GM04504 (cell line): ENCODE measurements around the gene CAMSAP3.

Experiments
- DNase-seq: peaks from one replicate; pipeline ENCODE4 v3.0.0-alpha.2; 2012; ENCODE audit warnings: low read depth

CAMSAP3 gene

DNA sequence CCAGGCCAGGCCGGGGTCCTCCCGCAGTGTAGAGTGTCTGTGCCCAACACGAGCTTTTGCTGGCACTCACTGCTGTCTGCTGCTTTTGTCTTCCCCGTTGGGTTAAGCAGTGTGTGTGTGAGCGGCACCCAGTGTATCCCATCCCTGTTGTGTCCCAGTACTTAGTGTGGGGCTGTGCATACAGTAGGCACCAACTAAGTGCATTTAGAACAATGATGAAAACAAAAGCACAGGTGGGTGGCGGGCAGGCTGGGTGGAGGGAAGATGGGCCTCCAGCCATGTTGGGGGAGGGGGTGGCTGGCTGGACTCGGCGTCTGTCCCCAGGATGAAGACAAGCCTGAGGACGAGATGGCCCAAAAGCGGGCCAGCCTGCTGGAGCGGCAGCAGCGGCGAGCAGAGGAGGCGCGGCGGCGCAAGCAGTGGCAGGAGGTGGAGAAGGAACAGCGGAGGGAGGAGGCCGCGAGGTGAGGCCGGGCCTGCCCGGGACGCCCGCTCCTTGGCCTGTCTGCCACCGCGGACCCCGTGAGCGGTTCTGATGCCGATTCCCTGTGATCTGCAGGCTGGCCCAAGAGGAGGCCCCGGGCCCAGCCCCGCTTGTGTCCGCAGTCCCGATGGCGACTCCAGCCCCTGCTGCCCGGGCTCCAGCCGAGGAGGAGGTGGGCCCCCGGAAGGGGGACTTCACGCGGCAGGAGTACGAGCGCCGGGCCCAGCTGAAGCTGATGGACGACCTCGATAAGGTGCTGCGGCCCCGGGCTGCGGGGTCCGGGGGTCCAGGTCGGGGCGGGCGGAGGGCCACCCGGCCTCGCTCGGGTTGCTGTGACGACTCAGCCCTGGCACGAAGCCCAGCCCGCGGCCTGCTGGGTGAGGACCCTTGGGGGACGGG lies 19.4 kb downstream of the CAMSAP3 start:
- no peak for DNase-seq

DNA sequence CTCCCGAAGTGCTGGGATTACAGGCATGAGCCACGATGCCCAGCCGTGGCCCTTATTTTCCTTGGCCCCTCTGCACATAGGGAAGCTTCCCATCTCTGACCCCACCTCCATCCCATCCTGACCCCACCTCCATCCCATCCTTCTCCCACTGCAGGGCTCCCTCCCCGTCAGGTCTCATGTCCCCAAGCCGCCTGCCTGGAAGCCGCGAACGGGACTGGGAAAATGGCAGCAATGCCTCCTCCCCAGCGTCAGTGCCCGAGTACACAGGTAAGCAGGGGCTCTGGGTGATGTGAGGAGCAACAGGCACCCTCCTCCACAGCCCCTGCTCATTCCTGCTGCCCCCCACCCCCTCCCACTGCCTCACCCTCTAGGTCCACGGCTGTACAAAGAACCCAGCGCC lies 21.5 kb downstream of the CAMSAP3 start:
- DNase-seq = no peak

DNA sequence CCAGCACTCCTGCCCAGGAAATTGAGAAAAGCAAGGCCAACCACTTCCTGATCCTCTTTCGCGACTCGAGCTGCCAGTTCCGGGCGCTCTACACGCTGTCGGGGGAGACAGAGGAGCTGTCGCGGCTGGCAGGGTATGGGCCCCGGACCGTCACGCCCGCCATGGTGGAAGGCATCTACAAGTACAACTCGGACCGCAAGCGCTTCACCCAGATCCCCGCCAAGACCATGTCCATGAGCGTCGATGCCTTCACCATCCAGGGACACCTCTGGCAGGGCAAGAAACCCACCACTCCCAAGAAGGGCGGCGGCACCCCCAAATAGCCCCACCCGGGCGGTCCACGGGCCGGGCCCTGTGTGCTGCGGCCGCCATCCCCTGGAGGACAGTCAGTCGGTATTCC lies 22.1 kb downstream of the CAMSAP3 start:
- no peak for DNase-seq

DNA sequence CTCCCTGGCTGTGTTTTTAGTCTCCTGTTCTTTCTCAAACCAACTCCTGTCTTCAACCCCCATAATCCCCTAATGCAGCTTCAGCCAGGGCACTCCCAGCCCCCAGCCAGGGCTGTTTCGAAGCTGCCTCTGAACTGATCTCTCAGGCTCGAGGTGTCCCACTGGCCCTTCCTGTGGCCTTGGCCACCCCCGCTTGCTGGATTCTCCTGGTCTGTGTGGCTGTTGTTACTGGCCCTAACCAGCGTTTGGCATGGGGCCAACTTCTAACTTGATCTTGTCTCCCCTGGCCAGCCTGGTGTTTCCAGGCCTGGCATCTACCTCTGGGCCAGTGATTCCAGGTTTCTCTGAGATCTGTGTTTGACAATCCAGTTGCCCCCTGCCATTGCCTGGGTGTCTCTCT lies 22.7 kb downstream of the CAMSAP3 start:
- no peak for DNase-seq

DNA sequence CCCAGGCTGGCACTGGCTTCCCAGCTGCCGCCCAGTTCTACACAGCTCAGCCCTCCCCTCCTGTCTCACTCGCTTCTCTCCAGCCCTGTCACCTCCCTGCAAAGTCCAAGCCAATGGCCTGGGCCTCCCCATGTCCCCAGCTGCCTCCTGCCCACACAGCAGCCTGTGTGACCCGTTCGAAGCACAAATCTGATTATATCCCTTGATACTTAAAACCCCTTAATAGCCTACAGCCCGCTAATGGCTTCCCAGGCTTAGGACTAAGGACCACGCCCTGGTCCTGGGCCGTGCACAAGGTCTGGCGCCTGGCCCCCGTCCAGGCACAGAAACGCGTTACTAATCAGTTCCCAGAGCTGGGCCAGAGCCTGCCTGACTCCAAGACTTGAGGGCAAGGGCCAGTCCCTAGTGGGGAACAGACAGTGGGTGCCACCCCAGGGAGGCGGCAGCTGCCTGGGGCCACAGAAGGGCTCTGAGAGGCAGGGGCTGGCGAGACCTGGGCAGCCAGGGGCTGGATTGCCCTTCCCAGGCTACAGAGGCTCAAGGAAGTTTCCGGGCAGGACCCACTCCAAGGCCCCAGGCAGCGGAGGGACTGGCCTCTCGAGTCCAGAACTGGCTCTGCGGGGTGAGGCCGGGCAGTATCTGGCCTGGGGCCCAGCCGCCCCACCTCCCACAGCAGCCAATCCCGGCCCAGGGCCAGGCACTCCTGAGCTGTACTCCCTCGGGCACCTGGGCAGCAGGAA lies 23.3 kb downstream of the CAMSAP3 start:
- DNase-seq = no peak

DNA sequence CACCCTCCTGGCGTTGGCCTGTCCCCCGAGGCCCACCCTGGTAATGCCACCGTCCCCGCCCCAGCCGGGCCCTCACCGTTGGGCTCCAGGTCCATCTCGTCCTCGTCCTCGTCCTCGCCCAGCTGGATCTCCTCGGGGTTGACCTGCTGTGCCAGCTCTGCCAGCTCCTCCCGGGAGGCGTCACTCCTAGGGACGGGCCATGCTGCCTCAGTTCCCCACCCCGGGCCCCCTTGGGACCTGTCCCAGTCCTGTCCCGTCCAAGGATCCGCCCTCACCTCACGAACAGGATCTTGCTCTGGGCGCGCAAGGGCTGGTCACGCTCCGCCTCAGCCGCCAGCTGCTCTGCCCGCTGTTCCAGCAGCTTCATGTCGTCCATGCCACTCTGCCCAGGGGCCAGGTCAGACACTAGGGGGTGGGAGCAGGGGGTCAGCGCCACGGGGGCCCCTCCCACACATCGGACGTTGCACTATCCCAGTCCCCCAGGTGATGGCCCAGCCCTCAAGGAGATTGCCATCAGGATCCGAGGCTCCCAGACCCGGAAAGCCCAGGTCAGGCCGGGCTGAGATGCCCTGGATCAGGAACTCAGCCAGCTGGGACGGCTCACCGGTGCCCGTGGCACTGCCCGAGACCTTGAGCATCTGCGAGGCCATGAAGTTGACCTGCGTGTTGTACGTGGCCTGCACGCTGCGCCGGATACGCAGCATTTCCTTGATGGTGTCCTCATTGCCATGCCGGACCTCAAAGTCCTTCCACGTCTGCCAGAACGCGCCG lies 24.2 kb downstream of the CAMSAP3 start:
- no peak for DNase-seq

DNA sequence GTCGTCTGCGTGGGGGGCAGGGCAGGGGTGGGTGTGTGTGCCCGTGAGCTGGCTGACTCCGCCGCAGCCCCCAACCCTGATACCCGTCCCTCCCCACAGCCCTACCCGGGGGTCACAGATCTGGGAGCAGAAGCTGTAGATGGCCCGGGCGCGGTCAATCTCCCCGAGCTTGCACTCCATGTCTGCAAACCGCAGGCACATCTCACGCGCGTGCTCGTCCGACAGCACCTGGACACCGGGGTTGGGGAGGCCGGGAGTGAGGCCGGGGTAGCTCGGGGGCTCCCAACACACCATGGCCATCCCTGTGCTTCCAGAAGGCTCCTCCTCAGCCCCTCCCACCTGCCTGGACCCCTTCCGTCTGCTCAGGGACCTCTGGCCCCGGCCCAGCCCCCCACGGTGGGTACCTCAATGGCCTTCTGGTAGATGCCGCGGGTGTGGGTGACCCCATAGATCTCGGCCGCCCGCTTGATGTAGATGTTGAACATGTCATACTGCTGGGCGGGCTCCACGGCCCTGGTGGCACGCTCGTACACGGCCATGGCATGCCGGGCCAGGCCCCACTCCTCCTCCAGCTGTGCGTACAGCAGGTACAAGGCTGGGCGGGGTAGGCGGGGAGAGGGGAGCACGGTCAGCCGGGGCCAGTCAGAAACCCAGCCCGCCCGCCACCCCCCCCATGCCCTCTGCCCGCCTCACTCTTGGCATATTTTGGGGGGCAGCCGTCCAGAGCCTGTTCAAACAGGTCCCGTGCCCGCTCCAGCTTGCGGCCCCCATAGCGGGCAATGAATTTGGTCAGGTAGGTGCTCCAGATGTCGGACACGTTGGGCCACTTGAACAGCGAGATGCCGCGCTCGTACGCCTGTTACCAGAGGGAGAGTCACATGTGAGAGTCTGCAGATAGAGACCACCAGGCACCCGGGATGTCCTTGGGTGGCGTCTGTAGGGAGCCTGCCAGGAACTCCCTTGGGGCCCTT lies 25.1 kb downstream of the CAMSAP3 start:
- DNase-seq = no peak

DNA sequence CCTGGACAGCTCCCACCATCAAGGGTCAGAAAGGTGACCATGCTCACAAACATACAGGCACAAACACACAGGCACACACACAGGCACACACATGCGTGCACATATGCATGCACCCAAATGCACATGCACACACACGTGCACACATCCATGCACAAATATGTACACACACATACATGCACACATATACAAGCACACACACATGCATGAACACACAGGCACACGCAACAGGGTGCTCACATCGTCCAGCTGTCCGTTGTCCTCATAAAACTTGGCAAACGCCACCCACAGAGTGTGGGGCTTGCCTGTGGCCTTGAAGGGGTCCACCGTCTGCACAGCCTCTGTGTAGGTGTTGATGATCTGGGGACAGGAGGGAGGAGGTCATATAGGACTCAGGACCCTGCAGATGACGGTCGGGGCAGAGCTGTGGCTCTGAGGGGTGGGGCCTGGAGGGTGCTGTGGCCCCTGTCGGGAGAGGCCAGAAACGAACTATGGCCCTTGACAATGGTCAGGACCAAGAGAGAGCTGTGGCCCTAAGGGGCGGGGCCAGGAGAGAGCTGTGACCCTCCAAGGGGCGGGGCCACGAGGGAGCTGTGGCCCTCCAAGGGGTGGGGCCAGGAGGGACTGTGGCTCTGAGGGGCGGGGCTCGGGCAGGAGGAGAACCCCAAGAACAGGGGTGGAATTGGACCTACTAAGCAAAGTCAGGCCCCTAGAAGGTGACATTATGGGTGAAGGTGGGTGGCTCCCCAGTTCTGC lies 27.4 kb downstream of the CAMSAP3 start:
- DNase-seq = no peak

DNA sequence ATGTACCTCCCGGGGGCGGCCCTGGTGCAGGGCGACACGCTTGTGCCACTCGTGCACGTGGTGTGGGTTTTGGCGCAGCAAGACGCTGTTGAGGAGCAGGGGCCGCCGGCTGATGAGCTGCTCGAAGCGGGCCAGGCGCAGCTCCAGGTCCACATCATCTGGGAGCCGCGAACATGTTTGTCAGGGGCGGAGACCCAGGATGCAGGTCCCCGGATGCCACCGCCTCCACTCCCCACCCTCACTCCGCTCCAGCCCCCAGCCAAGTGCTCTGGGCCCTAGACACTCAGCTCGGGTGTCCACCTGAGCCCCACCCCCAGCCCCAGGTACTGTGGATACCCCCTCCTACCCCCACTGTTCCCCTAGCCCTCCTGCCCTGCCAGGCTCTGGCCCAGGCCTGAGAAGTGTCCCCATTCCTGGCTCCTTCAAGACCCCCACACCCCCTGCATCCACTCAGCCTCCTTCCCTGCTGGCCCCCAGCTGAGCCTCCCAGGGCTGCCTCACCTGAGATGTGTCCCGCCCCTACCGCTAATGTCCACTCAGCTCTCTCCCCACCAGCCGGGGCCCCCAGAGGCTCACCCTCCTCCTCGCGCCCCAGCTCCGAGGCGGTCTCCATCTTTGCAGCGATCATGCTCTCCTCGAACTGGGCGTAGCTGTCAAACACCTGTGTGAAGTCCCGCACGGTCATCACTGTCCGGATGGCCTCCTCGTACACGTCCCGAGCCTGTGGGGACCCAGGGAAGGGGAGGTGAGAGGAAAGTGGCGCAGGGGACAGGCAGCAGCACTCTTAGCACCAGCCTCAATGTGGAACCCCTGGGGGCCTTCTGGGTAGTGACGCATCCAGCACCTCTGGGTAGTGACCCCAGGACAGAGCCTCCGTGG lies 28.3 kb downstream of the CAMSAP3 start:
- DNase-seq = no peak

DNA sequence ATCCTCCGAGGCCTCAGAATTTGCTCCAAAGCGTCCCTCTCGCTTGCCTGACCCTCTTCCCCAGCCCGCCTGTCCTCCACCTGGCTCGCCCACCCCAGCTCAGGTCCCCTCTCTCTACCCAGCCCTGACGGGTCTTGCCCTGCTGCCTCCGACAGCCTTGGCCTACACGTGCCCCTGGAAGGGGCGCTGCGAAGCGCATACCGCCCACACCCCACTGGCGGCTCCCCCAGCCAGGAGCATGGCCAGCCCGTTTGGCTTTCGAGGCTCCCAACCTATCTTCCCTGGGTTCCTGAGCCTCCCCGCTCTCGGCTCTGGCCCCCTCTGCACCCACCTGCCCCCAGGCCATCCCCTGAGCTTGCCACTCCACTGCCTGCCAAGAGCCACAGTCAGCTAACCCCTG lies 29.1 kb downstream of the CAMSAP3 start:
- no peak for DNase-seq

DNA sequence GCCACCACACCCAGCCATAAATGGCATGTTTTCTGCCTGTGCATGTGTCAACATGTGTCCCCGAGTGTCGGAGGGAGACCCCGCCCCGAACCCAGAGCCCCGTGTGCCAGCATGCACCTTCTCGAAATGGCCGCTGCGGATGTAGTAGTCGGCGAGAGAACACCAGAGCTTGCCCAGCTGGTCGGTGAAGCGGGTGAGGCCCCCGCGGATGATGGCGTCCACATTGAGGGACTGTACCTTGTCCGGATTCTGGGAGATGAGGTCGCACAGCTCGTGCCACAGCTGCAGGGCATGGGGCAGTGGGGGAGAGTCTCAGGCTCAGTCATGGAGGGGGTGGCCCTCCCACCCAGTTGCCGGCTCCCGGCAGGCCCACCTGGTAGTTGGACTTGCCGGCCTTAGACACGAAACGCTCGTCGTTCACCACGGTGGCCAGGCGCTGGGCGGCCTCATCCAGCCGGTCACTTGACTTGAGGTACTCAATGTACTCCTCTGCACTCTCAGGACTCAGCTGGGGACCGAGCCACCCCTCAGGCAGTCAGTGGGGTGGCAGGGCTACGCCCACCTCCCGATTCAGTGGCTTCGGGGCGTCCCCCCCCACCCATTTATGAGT lies 30.2 kb downstream of the CAMSAP3 start:
- DNase-seq = no peak

DNA sequence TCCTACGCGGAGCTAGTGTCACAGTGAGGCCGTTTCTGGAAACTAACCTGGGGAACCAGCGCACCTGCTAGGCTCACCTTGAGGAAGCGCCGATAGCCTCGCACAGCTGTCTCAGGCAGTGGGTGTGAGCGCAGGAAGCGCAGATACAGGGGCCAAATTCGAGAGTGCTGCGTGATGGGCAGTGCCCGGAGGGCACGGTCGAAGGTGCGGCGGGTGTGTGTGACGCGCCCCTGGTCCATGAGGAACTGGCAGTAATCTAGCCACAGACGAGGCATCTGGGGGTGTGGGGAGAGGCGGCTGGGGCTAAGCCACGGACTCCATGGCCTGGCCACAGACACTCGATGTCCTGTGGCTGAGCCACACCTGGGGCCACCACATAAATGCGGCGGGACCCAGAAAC lies 31.5 kb downstream of the CAMSAP3 start:
- DNase-seq = no peak

DNA sequence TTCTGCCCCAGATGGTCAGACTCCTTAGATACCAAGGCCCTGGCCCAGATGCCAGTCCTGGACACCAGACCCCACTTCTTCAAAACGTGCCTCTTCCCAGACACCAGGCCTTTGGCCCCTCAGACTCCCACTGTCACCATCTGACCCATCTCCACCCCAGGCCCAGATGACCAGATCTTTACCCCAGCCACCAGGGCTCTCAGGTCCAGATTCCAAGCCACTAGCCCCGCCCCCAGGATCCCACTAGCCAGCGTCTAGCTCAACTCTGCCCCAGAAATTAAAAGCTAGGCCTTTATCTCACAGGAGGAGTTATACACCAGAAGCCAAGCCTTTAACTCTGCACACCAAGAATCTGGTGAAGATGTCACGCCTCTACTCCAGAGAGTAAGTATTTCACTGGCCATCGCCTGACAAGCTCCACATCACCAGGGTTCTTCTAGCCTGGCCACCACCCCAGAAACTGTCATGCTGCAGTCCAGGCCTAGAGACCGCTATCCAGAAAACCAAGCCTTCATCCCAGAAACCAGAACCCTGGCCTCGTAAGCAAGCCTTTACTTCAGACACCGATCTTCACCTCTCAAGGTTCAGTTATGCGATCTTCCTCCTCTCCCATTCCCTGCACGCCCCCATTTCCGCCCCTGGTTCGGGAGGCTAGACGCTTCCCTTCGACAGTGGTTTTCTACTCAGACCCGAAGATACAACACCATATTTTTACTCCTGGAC lies 33.1 kb downstream of the CAMSAP3 start:
- DNase-seq = no peak

DNA sequence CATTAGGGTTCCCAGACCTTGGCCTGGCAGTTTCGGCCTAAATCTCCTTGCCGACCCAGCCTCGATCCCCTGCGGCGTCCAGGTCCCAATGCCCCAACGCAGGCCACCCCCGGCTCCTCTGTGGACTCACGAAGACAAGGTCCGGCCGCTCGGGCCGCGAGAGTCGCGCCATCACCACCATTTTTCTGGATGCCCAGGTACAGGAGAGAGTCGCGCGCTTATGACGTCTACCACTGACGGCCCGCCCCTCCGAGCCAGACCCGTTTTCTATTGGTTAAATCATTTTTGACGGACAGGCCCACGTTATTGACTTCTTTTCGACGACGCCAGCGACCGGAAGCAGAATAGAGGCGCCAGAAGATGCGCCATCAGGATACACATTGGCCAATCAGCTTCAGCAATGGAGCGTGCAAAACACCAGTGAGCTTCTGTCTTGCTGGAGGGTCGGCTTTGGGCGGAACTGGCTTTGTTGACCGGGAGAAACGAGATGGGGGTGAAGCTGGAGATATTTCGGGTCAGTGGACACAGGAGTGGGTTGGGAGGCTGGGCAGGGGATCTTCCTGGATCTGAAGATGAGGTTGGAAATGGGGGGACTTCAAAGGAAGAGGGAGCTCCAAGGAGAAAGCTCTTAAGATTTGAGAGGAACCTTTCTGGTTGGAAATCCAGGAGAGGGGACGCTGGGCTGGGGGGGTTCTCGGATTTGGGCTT lies 33.8 kb downstream of the CAMSAP3 start, which contains the start of the genes PET100 and XAB2:
TSS of gene PET100 (plus strand) at position 447 of the 708 bp plus-strand sequence. CDS start at position 488, 41 bp downstream.
TSS of gene XAB2 (minus strand) at position 199 of the 708 bp plus-strand sequence. CDS start at position 181, 18 bp downstream.
- peak; percentile 99 for DNase-seq

DNA sequence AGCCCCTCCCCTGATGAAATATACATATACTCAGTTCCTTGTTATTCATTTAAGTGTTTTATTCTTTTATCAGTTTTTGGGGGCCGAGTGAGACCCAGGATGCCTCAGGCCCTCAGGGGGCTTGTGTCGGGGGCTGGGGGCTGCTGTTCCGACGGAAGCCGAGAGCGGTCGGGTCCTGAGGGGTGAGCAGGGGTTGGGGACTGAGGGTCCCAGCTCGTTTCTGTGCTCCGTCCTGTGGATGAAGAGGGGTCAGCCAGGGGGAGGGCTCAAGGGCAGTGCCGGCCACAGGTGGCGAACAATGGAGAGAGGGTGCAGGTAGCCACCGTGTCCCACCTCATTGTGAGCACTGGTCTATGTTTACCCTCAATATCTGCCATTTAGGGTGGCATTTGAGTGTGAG lies 35.9 kb downstream of the CAMSAP3 start:
- no peak for DNase-seq

DNA sequence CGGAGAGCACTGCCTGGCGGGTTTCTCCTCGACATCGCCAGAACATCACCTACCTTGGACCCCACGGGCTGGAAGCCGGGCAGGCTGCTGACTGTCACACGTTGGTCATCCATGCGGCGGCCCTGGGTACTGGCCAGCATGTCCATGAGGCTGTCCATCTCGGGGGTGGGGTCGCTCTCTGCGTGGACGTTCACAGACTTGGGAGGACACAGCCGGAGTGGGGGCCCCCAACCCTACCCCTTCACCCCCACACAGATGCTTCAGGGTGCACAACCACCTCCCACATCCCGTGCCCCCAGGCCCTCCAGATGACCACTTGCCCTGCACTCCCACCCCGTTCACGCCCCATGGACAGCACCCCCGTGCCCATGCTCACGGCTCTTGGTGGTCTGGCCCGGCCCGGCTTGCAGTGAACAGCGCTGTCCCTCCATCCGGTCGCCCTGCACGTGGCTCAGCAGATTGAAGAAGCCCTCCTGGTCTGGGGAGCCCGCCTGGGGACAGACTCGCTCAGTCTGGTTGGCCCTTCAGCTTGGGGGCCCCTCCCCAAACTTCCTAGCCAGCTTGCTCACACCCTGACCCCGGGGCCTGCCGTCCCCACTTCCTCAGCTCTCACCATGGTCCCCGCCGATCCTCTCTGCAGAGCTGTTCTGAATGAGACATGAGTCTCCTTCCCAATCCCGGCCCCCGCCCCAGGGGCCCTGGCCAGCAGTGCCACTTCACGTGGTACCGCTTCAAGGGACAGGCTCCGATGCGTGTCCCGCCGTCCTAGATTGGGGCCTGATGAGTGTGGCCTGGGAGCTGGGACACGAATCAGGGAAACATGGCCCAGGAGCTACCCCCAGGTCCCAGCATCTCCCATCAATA lies 36.9 kb downstream of the CAMSAP3 start:
- DNase-seq = no peak

DNA sequence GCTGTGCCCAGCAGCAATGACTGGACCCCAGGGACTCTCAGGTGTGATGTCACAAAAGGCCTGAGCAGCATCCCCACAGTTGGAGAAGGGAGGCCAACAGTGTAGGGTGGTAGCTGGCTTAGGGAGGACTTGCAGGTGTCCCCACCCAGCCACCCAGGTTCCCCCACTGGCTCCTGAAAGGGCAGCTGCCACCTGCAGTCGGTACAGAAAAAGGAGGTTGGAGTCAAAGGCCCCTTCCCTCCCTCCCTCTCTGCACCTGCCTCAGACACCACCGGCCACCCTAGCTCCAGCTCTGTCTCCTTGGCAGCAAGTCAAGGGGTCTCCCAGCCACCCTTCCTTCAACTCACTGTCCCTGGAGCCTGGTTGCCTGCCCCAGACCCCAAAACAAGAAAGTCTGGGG lies 38.0 kb downstream of the CAMSAP3 start, which contains the start of gene PCP2:
TSS of gene PCP2 (minus strand) at position 22 of the 400 bp plus-strand sequence. CDS start 262 bp downstream, outside the sequence.
- DNase-seq = no peak
